Retinal pigment epithelial cell (primary cell): Measurements from ENCODE around the gene FAM163B.

Source experiments
- DNase-seq: peaks from one replicate; pipeline ENCODE4 v3.0.0-alpha.2; 2010; ENCODE audit warnings: low read depth
- H3K4me3 ChIP-seq: 2 replicates; pipeline ENCODE4 v1.5.1; 2011; ENCODE audit warnings: mild to moderate bottlenecking, low read length, control low read depth, moderate library complexity
- TF ChIP-seq, protein P1 (sequence below): conservative IDR thresholded peaks from 2 replicates; pipeline ENCODE4 v1.5.1; 2011; ENCODE audit warnings: low read depth, low read length, control low read depth, inconsistent platforms

The FAM163B gene

DNA sequence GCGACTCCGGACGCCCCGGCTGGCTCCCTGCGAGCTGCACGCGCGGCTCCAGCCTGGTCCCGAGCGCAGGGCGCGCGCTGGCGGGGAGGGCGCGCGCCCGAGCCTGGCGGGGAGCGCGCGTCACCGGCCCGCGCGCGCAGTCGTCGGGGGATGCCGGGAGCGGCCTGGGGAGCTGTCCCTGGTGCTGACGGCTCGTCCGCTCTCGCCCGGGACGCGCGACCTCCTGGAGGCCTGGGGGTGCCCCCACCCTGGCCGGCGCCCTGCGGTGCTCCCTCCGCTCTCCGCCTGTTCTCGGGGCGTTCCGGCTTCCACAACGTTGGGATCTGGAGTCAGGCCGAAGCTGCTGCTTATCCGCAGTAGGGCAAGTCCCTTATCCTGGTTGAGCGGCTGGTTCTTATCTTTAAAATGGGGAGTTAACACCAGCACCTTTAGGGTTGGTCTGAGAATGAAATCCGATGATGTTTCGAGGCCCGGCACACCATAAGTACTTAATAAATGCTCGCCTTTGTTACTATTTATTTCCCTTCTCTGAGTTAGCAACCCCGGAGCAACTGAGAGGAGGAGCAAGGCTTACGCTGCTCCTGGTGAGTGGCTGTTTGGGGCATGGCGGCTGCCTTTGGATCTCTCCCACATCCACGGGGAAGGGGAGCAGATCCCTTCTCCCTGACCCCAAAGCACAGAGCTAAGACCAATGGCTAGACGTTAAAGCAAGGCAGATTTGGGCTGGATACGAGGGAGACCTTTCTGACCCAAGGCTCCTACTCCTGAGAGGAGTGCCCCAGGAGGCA, at the start of gene FAM163B:
TSS of gene FAM163B (minus strand) at position 79 of the 788 bp plus-strand sequence. CDS start 29,166 bp downstream, outside the sequence.
- TF ChIP-seq, protein P1, sequence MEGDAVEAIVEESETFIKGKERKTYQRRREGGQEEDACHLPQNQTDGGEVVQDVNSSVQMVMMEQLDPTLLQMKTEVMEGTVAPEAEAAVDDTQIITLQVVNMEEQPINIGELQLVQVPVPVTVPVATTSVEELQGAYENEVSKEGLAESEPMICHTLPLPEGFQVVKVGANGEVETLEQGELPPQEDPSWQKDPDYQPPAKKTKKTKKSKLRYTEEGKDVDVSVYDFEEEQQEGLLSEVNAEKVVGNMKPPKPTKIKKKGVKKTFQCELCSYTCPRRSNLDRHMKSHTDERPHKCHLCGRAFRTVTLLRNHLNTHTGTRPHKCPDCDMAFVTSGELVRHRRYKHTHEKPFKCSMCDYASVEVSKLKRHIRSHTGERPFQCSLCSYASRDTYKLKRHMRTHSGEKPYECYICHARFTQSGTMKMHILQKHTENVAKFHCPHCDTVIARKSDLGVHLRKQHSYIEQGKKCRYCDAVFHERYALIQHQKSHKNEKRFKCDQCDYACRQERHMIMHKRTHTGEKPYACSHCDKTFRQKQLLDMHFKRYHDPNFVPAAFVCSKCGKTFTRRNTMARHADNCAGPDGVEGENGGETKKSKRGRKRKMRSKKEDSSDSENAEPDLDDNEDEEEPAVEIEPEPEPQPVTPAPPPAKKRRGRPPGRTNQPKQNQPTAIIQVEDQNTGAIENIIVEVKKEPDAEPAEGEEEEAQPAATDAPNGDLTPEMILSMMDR = no peak
- no peak within 1 kb of the TSS for H3K4me3 ChIP-seq
- DNase-seq = no peak

DNA sequence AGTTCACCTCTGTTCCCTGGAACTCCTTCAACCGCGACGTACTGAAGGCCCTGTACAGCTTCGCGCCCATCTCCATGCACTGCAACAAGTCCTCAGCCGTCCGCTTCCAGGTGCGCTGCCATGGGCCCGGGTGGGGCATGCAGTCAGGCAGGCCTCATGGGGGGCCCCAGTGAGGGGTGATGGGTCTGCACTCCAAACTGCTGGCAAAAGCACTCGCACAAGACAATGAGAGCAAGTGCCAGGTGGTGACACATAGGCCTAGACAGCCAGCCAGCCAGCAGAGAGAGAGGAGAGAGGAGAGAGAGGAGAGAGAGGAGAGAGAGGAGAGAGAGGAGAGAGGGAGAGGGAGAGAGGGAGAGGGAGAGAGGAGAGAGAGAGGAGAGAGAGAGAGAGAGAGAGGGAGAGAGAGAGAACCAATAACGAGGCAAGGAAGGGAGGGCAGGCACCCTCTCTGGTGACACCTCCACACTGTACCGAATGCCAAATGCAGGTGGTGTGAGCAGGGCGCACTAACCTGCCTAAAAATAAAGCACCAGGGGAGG, 48.0 kb upstream of the FAM163B start:
- TF ChIP-seq, protein P1 = no peak
- no peak for DNase-seq
- no peak overlapping the region for H3K4me3 ChIP-seq

DNA sequence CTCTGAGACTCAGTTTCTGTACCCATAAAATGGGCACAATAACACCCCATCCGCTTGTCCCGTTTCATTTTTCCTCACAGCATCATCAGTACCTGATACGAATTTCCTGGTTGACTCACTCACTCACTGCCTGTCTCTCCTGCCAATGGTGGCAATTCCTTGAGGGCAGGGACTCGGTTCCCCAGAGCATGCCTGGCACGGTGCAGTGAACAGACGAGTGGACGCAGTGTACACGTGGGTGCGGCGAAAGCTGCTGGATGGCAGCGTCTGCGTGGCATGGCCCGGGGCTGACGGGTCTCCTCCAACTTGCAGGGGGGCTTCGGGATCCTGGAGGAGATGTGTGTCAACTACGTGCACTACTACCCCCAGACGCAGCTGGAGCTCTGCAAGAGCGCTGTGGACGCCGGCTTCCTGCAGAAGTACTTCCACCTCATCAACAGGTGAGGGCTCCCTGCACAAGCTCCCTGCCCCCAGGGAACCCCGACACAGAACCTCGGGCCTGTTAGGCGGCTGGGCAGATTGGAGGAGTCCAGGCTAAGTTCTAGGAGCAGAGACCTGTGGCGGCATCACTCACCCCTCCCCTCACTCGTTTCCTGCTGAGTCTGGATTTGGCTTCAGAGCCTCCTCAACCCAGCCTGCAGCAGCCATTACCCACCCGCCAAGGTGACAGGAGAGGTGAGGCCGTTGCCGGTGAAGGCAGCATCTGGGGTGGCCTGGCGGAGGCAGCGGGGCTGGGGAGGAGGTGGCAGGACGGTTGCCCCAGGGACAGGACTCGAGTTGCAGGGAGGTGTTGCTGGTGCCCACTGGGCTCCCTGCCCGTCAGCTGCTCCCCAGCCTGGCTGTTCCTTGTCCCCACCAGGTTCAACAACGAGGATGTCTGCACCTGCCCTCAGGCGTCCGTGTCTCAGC, 47.3 kb upstream of the FAM163B start:
- H3K4me3 ChIP-seq = no peak overlapping the region
- TF ChIP-seq, protein P1 = no peak
- no peak for DNase-seq

DNA sequence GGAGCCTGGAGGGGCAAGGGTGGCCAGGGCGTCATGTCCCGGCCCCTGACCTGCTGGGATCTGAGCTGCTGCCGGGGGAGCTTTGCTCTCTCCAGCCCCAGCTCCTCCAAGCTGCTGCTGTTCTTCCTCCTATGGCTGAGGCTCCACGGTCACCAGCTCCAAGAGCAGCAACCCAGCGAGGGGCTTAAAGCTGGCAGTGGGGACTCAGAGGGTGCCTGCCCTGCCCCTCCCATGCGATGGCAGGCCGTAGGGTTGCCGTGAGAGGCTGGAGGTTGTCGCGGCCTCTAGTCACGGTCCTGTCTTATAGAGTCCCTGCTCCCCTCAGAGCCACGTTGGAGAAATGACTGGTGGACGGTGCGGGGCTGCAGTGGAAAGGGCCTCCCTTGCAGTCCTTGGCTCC, 46.5 kb upstream of the FAM163B start:
- no peak for DNase-seq
- H3K4me3 ChIP-seq = no peak overlapping the region
- TF ChIP-seq, protein P1 = no peak

DNA sequence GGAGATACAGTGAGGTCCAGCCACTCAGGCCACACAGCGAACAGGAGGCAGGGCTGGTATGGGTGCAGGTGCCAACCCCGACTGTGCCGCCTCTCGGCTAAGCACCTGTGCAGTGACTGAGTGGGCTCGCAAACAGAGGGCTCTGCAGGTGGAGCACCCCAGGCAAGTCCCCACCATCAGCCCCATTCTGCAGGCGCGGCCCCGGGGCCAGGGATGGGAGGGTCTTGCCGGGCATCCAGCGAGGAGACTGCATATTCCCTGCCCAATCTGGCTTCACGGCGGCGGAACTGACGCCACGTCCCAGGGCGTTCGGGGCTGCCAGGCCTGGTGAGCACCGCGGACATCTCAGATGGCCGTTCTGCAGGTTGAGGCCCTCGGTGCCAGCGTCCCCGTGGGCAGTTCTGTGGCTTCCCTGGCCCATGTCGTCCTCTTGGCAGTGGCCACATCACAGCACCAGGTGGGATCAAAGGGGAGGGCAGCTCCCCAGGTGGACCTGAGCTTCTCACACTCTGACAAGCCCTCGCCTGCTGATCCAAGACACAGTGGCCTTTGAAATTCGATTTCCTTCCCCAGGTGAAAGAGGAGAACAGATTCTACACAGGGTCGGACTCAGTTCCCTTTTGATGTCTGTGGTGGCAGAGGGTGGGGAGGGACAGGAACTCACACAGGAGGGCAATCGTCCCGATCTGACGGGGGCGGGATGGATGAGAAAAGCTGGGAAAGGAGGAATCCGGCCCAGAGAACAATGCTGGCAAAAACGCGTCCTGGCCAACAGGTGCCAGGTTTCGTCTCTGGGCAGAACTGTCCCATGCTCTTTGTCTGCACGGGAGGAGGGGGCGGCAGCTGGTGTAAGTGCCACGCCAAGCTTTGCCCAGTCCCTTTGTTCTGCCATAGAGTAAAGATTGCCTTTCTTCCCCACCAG, 45.8 kb upstream of the FAM163B start:
- no peak overlapping the region for H3K4me3 ChIP-seq
- TF ChIP-seq, protein P1 = no peak
- DNase-seq = no peak

DNA sequence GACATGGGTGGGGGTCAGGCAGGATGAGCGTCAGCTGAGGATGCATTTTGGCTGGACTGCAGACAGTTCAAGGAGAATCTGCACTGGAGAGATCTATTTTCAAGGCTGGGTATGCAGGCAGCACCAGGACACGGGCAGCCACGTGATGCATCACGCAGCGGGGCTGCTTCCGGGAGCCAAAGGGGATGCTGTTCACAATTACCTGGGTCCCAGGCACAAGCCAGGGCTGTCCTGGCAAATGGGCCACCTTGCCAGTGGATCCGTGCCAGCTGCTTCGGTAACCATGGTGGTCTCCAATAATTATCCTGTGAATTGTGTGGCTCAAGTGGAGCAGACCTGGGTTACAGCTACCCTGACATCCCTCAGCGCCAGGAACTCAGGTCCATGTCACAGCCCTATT, 44.4 kb upstream of the FAM163B start:
- H3K4me3 ChIP-seq = no peak overlapping the region
- TF ChIP-seq, protein P1 = no peak
- no peak for DNase-seq
